Eye (tissue), 1 donor: ENCODE data around the gene NBPF6.
A peak's percentile ranks its signal among the peaks of the same experiment; 100 is the strongest.
"Not testable (repeated sequence)": the region's sequence is repeated elsewhere in the genome, so short reads cannot be mapped to it uniquely, and the experiment has no call there.

ENCODE experiments used
- DNase-seq: peaks from one replicate; pipeline ENCODE4 v3.0.0-alpha.2; 2015

NBPF6 gene

GRCh38 chr1:108502624-108503023 is 52.5 kb downstream of the NBPF6 start:
- DNase-seq, result no peak

DNA sequence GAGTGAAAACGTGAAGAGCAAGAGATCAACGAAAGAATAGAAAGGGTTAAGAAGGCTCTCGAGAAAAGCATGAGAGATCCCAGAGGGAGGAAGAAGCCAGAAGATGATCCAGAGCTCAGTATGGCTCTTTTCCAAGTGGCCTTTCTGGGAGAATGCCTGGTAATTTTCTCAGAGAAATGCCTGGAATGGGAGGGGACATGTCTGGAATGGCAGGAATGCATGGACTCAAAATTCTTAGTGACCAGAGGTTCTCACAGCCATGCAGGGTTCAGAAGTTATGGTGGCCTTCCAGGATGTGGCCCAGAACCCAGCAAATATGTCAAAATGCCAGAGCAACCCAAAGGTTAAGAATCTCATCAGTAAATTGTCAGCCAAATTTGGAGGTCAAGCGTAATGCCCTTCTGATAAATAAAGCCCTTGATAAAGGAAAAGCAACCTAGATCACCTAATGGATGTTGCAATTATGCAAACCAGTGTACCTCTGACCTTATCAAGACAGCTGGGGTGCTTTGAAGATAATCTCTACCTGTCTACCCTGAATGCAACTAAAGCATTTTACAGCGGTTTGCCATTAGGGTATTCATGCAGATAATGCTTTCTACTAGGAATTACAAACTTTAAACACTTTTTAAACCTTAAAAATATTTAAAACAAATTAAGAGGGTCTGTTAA is 53.1 kb downstream of the NBPF6 start:
- peak; percentile 37 for DNase-seq

- DNase-seq, result no peak
Observed at GRCh38 chr1:108504447-108504846, 54.3 kb downstream of the NBPF6 start.

GRCh38 chr1:108505763-108506070 is 55.6 kb downstream of the NBPF6 start:
- no peak for DNase-seq

DNA sequence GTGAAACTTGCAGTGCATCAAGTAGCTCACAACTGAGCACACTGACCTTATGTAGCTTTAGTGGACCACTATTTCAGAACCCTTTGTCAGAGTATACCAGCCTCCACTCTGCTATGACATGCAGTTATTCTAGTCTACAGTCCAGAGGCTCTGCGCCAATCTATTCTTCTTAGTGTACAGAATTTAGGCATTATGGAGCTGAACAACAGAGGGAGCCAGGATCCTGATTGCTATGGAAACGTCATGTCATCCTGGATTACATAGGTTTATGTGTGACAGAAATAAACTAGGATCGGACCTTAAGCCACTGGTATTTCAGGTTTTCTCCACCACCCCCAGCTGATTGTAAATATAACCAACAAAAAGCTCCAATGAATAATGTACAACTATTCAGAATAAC is 61.6 kb downstream of the NBPF6 start:
- no peak for DNase-seq

DNA sequence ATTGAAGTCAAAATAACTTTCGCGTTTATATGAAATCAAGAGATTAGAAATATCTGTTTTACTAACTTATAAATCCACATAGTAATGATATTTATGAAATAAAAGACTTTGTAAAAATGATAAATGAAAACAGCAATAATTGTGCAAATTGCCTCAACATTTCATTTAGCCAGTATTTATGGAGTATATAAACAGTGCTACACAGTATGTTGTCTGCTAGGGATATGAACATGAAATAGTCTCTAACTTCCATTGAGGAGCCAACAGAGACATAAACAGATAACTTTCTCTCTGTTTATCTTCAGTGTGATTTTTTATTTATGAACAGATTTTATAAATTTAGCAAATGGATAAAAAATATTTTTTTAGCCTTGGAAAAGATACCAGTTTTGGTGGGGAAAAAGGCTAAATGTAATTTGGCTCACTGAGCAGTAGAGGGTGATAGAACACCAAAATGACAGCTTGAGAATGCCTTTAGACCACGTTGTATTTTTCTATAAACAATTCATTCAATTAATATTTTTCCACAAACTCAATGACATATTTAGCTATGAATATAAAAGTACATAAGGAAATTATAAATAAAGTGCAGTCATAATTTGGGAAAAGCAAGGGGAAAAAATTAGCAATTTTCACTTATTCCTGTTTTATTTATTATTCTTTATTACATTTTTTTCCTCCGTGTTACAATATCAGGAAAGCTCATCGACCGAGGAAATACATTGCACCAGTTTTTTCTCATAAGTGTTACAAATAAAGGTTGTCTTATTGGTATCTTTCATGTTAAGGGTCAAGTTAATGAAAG is 62.3 kb downstream of the NBPF6 start:
- peak; percentile 65 for DNase-seq

GRCh38 chr1:108513044-108513415 is 62.9 kb downstream of the NBPF6 start:
- no peak for DNase-seq

- DNase-seq, result not testable (repeated sequence)
Observed at GRCh38 chr1:108513914-108514313, 63.8 kb downstream of the NBPF6 start.

- DNase-seq, result not testable (repeated sequence)
Observed at GRCh38 chr1:108517301-108517897, 67.3 kb downstream of the NBPF6 start.
